Measurements from ENCODE around the gene MIGA1.
"Not testable (repeated sequence)": the region's sequence is repeated elsewhere in the genome, so short reads cannot be mapped to it uniquely, and the experiment has no call there.

MIGA1 gene

DNA sequence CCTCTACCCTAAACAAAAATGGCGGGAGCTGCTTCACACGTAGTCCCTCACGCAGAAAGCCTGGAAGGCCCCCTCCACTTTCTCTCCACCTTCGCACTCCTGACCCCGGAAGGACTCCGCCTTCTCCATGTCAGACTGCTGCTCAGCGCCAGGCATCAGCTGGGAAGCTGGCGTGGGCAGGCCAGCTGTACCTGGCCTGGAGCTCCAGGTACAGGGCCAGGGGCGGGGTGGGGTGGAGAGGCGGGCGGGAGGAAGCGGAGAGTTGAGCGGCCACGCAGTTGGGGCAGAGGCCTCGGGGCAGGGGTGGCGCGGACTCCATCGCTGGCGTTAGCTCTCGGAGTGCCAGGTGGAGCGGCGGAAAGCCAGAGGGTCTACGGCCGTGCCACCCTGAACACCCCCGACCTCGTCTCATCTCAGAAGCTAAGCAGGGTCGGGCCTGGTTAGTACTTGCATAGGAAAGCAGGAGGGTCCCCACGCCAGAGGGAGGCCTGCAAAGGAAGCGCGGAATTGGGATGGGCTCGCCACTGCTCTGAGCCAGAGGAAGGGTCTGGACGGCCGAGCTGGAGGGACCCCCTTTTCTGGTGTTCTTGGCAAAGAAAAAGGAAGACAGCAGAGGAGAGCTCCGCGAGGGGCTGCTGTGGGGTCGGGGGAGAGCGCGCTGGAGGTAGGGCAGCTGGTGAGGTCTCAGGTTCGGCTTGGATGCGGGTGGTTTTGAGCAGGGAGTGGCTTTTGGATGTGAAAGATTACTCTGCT lies at the start of gene MIGA1:
MIGA1 (plus strand) TSS at position 121 of the 753 bp plus-strand sequence. CDS start 3,604 bp downstream, outside the sequence.
- peak; percentile 59 to 64 for DNase-seq (ENCODE audit: low read depth in 2 of 2)

DNA sequence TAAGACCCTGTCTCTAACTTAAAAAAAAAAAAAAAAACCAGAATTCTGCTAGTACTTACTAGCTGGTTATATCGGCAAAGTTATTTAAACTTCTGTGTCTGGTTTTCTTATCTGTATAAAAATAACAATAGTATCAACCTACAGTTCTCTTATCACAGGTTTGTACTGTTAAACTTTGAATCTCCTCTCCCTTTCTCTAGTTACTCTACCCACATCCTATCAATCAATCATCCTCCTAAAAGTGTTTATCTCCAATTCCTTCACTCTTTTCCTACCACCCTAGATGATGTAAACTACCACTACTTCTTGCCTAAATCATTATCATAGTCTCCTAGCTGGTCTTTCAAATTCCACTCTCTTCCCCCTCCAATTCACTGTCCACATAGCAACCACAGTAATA lies 47.4 kb upstream of the MIGA1 start:
- DNase-seq (ENCODE audit: low read depth in 2 of 2): no peak

- DNase-seq (ENCODE audit: low read depth in 2 of 2): no peak
Measured at GRCh38 chr1:77739235-77739634, 40.2 kb upstream of the MIGA1 start.

DNA sequence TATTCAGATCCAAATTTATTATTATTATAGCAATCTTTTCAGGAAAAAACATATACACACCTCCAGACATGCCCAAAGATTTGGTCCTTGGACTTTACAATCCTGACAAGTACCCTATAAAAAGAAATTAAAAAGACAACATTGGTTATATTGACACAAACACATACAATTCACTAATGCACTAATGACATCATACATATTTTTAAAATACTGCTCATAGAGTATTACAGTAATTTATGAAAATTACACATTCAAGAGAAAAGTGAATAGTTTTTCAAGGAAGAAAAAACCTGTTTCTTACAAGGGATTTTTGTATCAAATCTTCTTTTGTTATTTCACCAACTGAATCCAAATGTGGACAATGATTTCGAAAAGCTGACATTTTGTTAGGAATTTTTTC lies 38.1 kb upstream of the MIGA1 start:
- no peak for DNase-seq (ENCODE audit: low read depth in 2 of 2)

GRCh38 chr1:77742011-77742555 lies 37.4 kb upstream of the MIGA1 start:
- DNase-seq (ENCODE audit: low read depth in 2 of 2): no peak

- DNase-seq (ENCODE audit: low read depth in 2 of 2): no peak
Measured at GRCh38 chr1:77744576-77744975, 34.9 kb upstream of the MIGA1 start.

DNA sequence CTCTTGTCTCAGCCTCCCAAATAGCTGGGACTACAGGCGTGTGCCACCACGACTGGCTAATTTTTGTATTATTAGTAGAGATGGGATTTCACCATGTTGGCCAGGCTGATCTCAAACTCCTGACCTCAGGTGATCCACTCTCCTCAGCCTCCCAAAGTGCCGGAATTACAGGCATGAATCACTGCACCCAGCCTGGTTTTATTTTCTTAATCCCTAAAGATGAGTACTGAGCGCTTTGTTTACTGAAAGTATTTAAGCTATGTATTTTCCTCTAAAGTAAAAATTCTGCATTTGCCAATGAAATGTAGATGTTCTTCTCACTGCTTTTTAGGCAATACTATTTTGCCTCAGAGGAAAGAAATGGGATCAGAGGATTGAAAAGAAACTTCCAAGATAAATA lies 30.0 kb upstream of the MIGA1 start:
- DNase-seq (ENCODE audit: low read depth in 2 of 2): not testable (repeated sequence)

DNA sequence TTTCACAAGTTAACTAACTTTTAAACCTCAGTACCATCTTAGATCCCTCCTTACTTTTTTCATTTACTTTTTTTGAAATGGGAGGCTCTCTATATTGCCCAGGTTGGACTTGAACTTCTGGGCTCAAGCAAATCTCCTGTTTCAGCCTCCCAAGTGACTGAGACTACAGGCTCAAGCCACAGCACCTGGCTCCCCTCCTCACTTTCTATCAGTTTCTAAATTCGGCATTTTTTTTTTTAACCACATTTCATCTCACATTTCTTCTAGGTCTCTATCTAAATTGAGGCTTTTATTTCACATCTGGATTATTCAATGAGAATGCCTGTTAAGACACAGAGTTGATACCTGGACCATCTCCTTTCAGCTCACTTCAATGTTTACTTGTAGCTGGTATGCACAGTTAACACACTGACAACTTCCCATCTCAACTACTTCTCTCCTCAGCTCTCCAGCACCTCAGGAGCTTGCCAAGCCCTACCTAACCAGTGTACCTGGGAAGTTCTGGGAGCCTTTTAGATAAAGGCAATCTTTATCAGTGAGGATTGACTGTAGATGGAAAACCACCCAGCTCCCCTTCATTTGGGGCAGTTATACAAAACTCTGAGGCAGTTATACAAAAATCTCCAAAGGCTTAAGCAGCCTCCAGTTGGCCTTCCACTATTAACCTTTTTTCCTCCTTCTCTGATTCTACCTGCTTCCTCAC lies 23.2 kb upstream of the MIGA1 start:
- no peak for DNase-seq (ENCODE audit: low read depth in 2 of 2)

DNA sequence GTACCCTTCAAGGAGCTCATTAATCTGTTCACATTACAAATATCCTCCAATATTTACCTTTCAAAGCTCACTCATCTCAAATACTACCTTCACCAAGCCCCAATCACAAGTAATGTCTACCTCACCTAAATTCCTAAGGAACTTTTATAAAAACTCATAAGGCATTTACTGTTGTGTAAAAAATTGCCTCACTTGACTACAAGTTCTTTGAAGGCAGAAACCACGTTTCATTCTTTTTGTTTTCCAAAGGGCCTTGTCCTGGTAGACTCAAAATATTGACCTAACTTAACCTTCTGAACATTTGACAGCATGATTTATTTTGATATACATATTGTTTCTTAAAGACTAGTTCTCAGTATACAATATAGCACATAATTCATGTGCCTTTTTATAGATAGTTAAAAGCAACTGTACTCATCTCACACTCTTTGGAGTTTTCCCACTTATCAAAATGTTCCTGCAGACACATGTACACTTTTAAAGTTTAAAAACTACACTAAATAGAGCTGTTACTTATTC lies 22.3 kb upstream of the MIGA1 start:
- DNase-seq (ENCODE audit: low read depth in 2 of 2): no peak

GRCh38 chr1:77757603-77758002 lies 21.8 kb upstream of the MIGA1 start:
- DNase-seq (ENCODE audit: low read depth in 2 of 2): no peak

- peak; percentile 80 to 85 for DNase-seq (ENCODE audit: low read depth in 2 of 2)
Measured at GRCh38 chr1:77759071-77760028, 20.1 kb upstream of the MIGA1 start, which contains the start of gene USP33. Gene USP33, minus strand, starts transcription at chr1:77759852. Its CDS starts 18,155 bp downstream, at chr1:77741697.

- DNase-seq (ENCODE audit: low read depth in 2 of 2): no peak
Measured at GRCh38 chr1:77762072-77762476, 17.4 kb upstream of the MIGA1 start.

DNA sequence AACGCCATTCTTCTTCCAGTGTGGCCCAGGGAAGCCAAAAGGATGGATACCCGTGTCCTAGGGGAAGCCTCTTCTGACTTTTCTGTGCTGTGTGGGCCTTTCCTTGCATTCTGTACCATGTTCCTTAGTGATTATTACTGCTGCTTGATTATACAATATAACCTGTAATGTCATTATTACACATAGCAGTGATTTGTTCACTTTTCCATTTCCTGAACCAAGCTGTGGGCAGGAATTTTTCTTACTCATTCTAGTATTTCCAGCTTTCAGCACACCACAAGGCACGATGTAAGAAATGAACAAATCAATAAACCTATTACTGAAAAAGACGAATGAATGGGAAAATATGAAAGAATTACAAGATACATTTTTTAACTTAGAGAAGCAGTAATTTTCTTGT lies 11.4 kb upstream of the MIGA1 start:
- no peak for DNase-seq (ENCODE audit: low read depth in 2 of 2)

GRCh38 chr1:77776007-77776700 lies 3.3 kb upstream of the MIGA1 start:
- no peak for DNase-seq (ENCODE audit: low read depth in 2 of 2)

- DNase-seq (ENCODE audit: low read depth in 2 of 2): no peak
Measured at GRCh38 chr1:77781683-77782082, 2.2 kb downstream of the MIGA1 start.

- DNase-seq (ENCODE audit: low read depth in 2 of 2): no peak
Measured at GRCh38 chr1:77783141-77783540, 3.7 kb downstream of the MIGA1 start.

DNA sequence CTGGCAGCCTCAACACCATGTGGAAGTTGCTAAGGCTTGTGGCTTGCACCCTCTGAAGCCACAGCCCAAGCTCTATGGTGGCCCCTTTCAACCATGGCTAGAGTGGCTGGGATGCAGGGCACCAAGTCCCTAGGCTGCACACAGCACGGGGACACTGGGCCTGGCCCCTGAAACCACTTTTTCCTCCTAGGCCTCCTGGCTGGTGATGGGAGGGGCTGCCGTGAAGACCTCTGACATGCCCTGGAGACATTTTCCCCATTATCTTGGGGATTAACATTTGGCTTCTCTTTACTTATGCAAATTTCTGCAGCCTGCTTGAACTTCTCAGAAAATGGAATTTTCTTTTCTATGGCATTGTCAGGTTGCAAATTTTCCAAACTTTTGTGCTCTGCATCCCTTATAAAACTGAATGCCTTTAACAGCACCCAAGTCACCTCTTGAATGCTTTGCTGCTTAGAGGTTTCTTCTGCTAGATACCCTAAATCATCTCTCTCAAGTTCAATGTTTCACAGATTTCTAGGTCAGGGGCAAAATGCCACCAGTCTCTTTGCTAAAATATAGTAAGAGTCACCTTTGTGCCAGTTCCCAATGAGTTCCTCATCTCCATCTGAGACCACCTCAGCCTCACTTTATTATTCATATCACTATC lies 6.8 kb downstream of the MIGA1 start:
- not testable (repeated sequence) for DNase-seq (ENCODE audit: low read depth in 2 of 2)

DNA sequence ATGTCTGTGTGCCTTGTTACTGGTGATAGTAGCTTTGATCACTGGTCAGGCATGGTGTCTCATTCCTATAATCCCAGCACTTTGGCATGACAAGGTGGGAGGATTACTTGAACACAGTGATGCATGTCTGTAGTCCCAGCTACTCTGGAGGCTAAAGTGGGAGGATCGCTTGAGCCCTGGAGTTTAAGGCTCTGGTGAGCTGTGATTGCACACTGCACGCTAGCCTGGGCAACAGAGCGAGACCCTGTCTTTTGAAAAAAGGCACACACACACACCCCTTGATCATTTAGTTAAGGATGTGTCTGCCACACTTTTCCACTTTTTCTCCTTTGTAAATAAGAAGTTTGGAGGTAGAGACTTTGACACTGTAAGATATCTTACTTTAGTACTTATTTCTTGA lies 15.1 kb downstream of the MIGA1 start:
- no peak for DNase-seq (ENCODE audit: low read depth in 2 of 2)

DNA sequence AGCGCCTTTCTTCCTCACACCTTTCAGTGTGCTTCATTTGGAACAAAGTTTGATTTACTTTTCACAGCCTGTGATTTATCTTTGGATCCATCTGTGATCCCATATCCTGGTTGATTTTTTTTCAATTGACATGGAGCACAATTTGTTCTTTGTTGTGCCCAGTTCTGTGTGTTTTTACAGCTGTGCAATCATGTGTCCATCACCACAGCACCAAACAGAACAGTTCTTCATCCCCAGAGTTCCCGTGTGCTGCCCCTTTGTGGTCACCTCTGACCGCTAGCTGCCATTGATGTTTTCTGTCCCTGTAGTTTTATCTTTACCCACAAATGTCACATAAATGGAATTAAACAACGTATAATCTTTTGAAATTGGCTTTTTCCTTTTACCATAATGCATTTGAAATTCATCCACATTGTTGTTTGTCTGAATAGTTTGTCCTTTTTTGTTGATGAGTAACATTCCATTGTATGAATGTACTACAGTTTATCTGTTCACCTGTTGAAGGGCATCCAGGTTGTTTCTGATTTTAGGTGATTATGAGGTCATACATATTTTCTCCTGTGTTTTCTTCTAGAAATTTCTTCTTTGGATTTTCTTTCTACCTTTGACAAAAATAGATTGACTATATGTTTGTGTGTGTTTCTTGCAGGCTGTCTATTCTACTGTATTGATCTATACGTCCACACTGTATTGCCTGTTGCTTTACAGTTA lies 17.4 kb downstream of the MIGA1 start:
- no peak for DNase-seq (ENCODE audit: low read depth in 2 of 2)

GRCh38 chr1:77797991-77798390 lies 18.5 kb downstream of the MIGA1 start:
- no peak for DNase-seq (ENCODE audit: low read depth in 2 of 2)

All from stimulated activated CD8-positive, alpha-beta memory T cell treated with anti-CD3 and anti-CD28 coated beads, Interleukin-7, amount 100 ng/mL, for 1 hour (primary cell).